Trophoblast cell (in vitro differentiated cells and primary cell): ENCODE data around the gene PDHX.

Experiments
- DNase-seq, 2 donors: peaks; one replicate each; pipeline ENCODE4 v3.0.0-alpha.2; 2016
- H2AFZ ChIP-seq: 2 replicates; pipeline ENCODE4 v1.6.1; 2013; ENCODE audit warnings: low read length, moderate library complexity, mild to moderate bottlenecking; ENCODE audit not compliant: insufficient read depth, poor library complexity
- H2AK5ac ChIP-seq: 2 replicates; pipeline ENCODE4 v1.6.1; 2013; ENCODE audit warnings: mild to moderate bottlenecking, low read length
- H2BK120ac ChIP-seq: 2 replicates; pipeline ENCODE4 v1.6.1; 2013; ENCODE audit warnings: low read length, mild to moderate bottlenecking, moderate library complexity; ENCODE audit not compliant: insufficient read depth, poor library complexity
- H2BK12ac ChIP-seq: 2 replicates; pipeline ENCODE4 v1.6.1; 2013; ENCODE audit warnings: mild to moderate bottlenecking, low read length, moderate library complexity
- H2BK5ac ChIP-seq: 2 replicates; pipeline ENCODE4 v1.6.1; 2013; ENCODE audit warnings: low read length, low read depth, moderate library complexity, mild to moderate bottlenecking; ENCODE audit not compliant: poor library complexity
- H3K14ac ChIP-seq: 2 replicates; pipeline ENCODE4 v1.6.1; 2013; ENCODE audit warnings: mild to moderate bottlenecking, low read length
- H3K18ac ChIP-seq: 2 replicates; pipeline ENCODE4 v1.6.1; 2013; ENCODE audit warnings: mild to moderate bottlenecking, low read length
- H3K23ac ChIP-seq: 2 replicates; pipeline ENCODE4 v1.6.1; 2013; ENCODE audit warnings: low read length
- H3K27ac ChIP-seq: 2 replicates; pipeline ENCODE4 v1.5.1; 2013; ENCODE audit warnings: low read depth, mild to moderate bottlenecking, inconsistent platforms, low read length, moderate library complexity
- H3K27me3 ChIP-seq: 2 replicates; pipeline ENCODE4 v1.6.1; 2013; ENCODE audit warnings: inconsistent platforms, mild to moderate bottlenecking, low read length, moderate library complexity; ENCODE audit not compliant: insufficient read depth
- H3K36me3 ChIP-seq, 2 experiments: 1 replicate in 1 of 2; 2 replicates in 1 of 2; pipeline ENCODE4 v1.6.1; 2013; ENCODE audit warnings: low read length in 2 of 2, mild to moderate bottlenecking in 2 of 2, moderate library complexity in 1 of 2; ENCODE audit not compliant: insufficient read depth in 2 of 2, control insufficient read depth in 1 of 2
- H3K4ac ChIP-seq: 2 replicates; pipeline ENCODE4 v1.6.1; 2013; ENCODE audit warnings: low read depth, mild to moderate bottlenecking, low read length, moderate library complexity
- H3K4me1 ChIP-seq, 2 experiments: 1 replicate in 1 of 2; 2 replicates in 1 of 2; pipeline ENCODE4 v1.6.1; 2013; ENCODE audit warnings: low read length in 2 of 2, mild to moderate bottlenecking in 2 of 2, moderate library complexity in 1 of 2; ENCODE audit not compliant: insufficient read depth in 2 of 2, control insufficient read depth in 1 of 2
- H3K4me2 ChIP-seq: 2 replicates; pipeline ENCODE4 v1.6.1; 2013; ENCODE audit warnings: inconsistent platforms, mild to moderate bottlenecking, low read length, moderate library complexity
- H3K4me3 ChIP-seq: 2 replicates; pipeline ENCODE4 v1.5.1; 2013; ENCODE audit warnings: mild to moderate bottlenecking, low read depth, low read length, inconsistent platforms
- H3K79me1 ChIP-seq: one replicate; pipeline ENCODE4 v1.6.1; 2013; ENCODE audit warnings: low read length
- H3K79me2 ChIP-seq: 2 replicates; pipeline ENCODE4 v1.6.1; 2013; ENCODE audit warnings: low read length, mild to moderate bottlenecking; ENCODE audit not compliant: control insufficient read depth, insufficient read depth, poor library complexity
- H3K9ac ChIP-seq: 2 replicates; pipeline ENCODE4 v1.6.1; 2013; ENCODE audit warnings: mild to moderate bottlenecking, low read length
- H3K9me3 ChIP-seq: 2 replicates; pipeline ENCODE4 v1.6.1; 2013; ENCODE audit warnings: low read depth, mild to moderate bottlenecking, control low read depth, inconsistent platforms, low read length; ENCODE audit not compliant: insufficient read depth
- H4K12ac ChIP-seq: 2 replicates; pipeline ENCODE4 v1.6.1; 2013; ENCODE audit warnings: low read depth, mild to moderate bottlenecking, low read length, moderate library complexity
- H4K8ac ChIP-seq: 2 replicates; pipeline ENCODE4 v1.6.1; 2013; ENCODE audit warnings: low read depth, mild to moderate bottlenecking, low read length, moderate library complexity
- H4K91ac ChIP-seq: one replicate; pipeline ENCODE4 v1.6.1; 2013; ENCODE audit warnings: low read depth, mild to moderate bottlenecking, low read length, moderate library complexity
- WGBS: extraction: QIAGEN DNeasy Blood & Tissue Kit; methylation state at CpG from one replicate; pipeline ENCODE4 v1.1.7; 2013; ENCODE audit warnings: missing lambda C conversion rate; ENCODE audit not compliant: insufficient read length, insufficient coverage; ENCODE audit errors: extremely low coverage; 5-methylcytosine and 5-hydroxymethylcytosine counted together

The PDHX gene

GRCh38 chr11:34970033-34970432 lies 53.6 kb downstream of the PDHX start:
- no peak for DNase-seq
- no peaks in the 10 kb centered on the region for H3K4me1 ChIP-seq
- H2BK5ac ChIP-seq = no peak overlapping the region
- no peak overlapping the region for H2AK5ac ChIP-seq
- no peaks in the 10 kb centered on the region for H3K79me1 ChIP-seq
- no peak overlapping the region for H3K9ac ChIP-seq
- no peaks in the 10 kb centered on the region for H3K79me2 ChIP-seq
- no CpG with 5 or more reads among the region's 3 CpGs for WGBS
- H4K12ac ChIP-seq = no peak overlapping the region
- no peak overlapping the region for H3K4me3 ChIP-seq
- H3K23ac ChIP-seq = no peak overlapping the region
- H2BK120ac ChIP-seq = no peak overlapping the region
- H3K4ac ChIP-seq = no peak overlapping the region
- no peaks in the 10 kb centered on the region for H3K9me3 ChIP-seq
- H2AFZ ChIP-seq = no peak overlapping the region
- no peak overlapping the region for H3K14ac ChIP-seq
- H3K27ac ChIP-seq = no peak overlapping the region
- H3K4me2 ChIP-seq = no peak overlapping the region
- H2BK12ac ChIP-seq = no peak overlapping the region
- no peak overlapping the region for H4K8ac ChIP-seq
- peaks cover 2 to 7% of the 10 kb centered on the region in 2 experiments for H3K36me3 ChIP-seq
- no peaks in the 10 kb centered on the region for H3K27me3 ChIP-seq
- H4K91ac ChIP-seq = no peak overlapping the region
- H3K18ac ChIP-seq = no peak overlapping the region

GRCh38 chr11:34970480-34970879 lies 54.1 kb downstream of the PDHX start:
- Histone ChIP-seq H3K4me2 (no peak overlapping the region), H3K79me1 (no peaks in the 10 kb centered on the region), H3K18ac (no peak overlapping the region), H3K9ac (no peak overlapping the region), H4K8ac (no peak overlapping the region), H2BK12ac (no peak overlapping the region), H3K9me3 (no peaks in the 10 kb centered on the region), H2AK5ac (no peak overlapping the region), H2BK120ac (no peak overlapping the region), H3K27ac (no peak overlapping the region), H4K12ac (no peak overlapping the region), H4K91ac (no peak overlapping the region), H3K23ac (no peak overlapping the region), H3K4ac (no peak overlapping the region), H2BK5ac (no peak overlapping the region), H3K36me3 (peaks cover 2 to 7% of the 10 kb centered on the region in 2 experiments), H3K4me3 (no peak overlapping the region), H3K79me2 (no peaks in the 10 kb centered on the region), H2AFZ (no peak overlapping the region), H3K4me1 (no peaks in the 10 kb centered on the region), H3K14ac (no peak overlapping the region), H3K27me3 (no peaks in the 10 kb centered on the region)
- no peak for DNase-seq

GRCh38 chr11:34971928-34972327 lies 55.5 kb downstream of the PDHX start:
- no peak for DNase-seq
- H3K27ac ChIP-seq = no peak overlapping the region

GRCh38 chr11:34972366-34972765 lies 55.9 kb downstream of the PDHX start:
- H3K4ac ChIP-seq = no peak overlapping the region
- no peak overlapping the region for H3K23ac ChIP-seq
- H4K8ac ChIP-seq = no peak overlapping the region
- H3K4me3 ChIP-seq = no peak overlapping the region
- H3K18ac ChIP-seq = no peak overlapping the region
- H3K79me2 ChIP-seq = no peaks in the 10 kb centered on the region
- no peak overlapping the region for H2AFZ ChIP-seq
- H4K12ac ChIP-seq = no peak overlapping the region
- H3K4me1 ChIP-seq = no peaks in the 10 kb centered on the region
- H3K9ac ChIP-seq = no peak overlapping the region
- H3K27me3 ChIP-seq = no peaks in the 10 kb centered on the region
- no peak for DNase-seq
- H2BK120ac ChIP-seq = no peak overlapping the region
- H3K4me2 ChIP-seq = no peak overlapping the region
- H3K79me1 ChIP-seq = no peaks in the 10 kb centered on the region
- H2AK5ac ChIP-seq = no peak overlapping the region
- no peak overlapping the region for H4K91ac ChIP-seq
- no peak overlapping the region for H2BK12ac ChIP-seq
- H2BK5ac ChIP-seq = no peak overlapping the region
- no peaks in the 10 kb centered on the region for H3K9me3 ChIP-seq
- H3K36me3 ChIP-seq = peaks cover 2 to 5% of the 10 kb centered on the region in 2 experiments
- no CpG with 5 or more reads among the region's 8 CpGs for WGBS
- no peak overlapping the region for H3K14ac ChIP-seq
- no peak overlapping the region for H3K27ac ChIP-seq

More at GRCh38 chr11:34971928-34972327, 55.5 kb downstream of the PDHX start:
- H2BK12ac ChIP-seq = no peak overlapping the region
- H2BK5ac ChIP-seq = no peak overlapping the region
- no peak overlapping the region for H3K14ac ChIP-seq
- no peak overlapping the region for H3K23ac ChIP-seq
- H4K91ac ChIP-seq = no peak overlapping the region
- no CpG with 5 or more reads among the region's 1 CpG for WGBS
- H3K9me3 ChIP-seq = no peaks in the 10 kb centered on the region
- no peak overlapping the region for H2AK5ac ChIP-seq
- H3K36me3 ChIP-seq = peaks cover 2 to 5% of the 10 kb centered on the region in 2 experiments
- no peaks in the 10 kb centered on the region for H3K79me2 ChIP-seq
- H3K4me2 ChIP-seq = no peak overlapping the region
- H2BK120ac ChIP-seq = no peak overlapping the region
- no peak overlapping the region for H2AFZ ChIP-seq
- no peak overlapping the region for H3K18ac ChIP-seq
- no peaks in the 10 kb centered on the region for H3K4me1 ChIP-seq
- H4K8ac ChIP-seq = no peak overlapping the region
- no peak overlapping the region for H3K9ac ChIP-seq
- H3K4ac ChIP-seq = no peak overlapping the region
- no peaks in the 10 kb centered on the region for H3K27me3 ChIP-seq
- H4K12ac ChIP-seq = no peak overlapping the region
- no peak overlapping the region for H3K4me3 ChIP-seq
- no peaks in the 10 kb centered on the region for H3K79me1 ChIP-seq
